HG03565 (cell line): ENCODE results near the gene ACOXL.
A peak's percentile ranks its signal among the peaks of the same experiment; 100 is the strongest.

Source experiments
- ATAC-seq: cut with Tn5 transposase; IDR thresholded peaks from one replicate; pipeline ENCODE4 v1.9.1; 2021; ENCODE audit warnings: mild to moderate bottlenecking, moderate library complexity; ENCODE audit not compliant: unreplicated experiment

ACOXL gene

GRCh38 chr2:111099402-111099801, 367.0 kb downstream of the ACOXL start:
- ATAC-seq: no peak

DNA sequence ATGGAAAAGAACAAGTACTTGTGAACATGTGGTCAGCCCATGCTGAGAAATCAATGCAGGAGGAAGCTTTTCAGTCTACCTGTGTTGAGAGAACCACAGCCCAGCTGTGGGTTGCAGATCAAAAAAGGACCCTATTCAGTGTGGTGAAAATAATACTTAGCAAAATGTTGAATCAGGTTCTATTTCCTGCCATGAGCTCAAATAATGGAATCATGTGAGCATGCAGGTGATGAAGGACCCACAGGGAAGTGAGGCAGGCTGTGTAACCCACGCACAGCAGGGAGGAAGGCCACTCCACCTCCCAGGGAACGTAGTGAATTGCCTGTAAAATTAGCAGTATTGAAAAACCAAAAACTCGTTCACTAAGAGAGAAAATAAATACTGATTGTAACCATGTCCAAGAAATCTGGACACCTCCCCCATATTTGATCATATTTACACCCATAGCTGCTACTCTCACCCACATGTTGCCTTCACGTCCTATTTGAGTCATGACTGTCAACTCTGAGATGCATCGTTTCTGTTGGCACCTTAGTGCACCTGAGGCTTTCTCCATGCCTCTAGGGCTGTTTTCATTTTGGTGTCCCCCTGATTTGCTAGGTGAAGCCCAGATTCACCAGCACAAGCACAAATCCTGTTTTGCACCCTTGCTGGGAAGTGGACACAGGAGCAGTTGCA, 367.9 kb downstream of the ACOXL start:
- ATAC-seq: peak; percentile 18

DNA sequence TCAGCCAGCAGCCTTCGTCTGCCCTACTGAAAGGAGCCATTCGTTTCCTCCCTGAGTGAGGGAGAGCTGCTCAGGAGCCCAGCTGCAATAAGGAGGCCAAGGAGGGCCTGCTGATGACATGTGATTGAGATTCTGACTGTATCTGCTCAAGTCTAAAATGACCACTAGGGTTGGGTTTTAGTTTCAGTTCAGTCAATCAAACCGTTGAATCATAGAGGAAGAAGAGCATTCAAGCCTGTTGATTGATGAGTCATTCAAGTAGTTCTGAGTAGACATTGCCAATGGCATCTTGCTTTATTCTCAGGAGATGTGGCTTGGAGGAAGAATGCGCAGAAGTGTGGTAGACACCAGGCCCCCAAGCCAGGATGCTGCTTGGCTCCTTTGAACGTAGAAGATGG, 368.4 kb downstream of the ACOXL start:
- peak; percentile 82 for ATAC-seq

DNA sequence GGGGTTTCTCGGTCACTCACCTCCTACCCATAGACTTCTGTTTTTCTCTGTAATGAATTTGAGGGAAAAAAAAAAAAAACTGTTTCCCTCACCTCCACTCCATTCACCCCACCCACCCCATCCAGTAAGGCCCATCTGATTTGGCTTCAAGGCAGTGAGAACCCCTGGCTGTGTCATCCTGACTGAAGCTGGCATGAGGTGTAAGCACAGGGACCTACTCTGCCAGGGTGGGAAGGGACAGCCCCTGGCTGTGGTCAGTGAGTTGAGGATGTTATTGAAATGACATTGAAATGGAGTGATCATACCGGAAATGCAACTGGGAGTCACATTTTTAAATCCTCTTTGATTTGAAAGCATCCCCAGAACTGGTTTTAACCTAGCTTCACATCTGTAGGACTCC, 369.2 kb downstream of the ACOXL start:
- no peak for ATAC-seq

DNA sequence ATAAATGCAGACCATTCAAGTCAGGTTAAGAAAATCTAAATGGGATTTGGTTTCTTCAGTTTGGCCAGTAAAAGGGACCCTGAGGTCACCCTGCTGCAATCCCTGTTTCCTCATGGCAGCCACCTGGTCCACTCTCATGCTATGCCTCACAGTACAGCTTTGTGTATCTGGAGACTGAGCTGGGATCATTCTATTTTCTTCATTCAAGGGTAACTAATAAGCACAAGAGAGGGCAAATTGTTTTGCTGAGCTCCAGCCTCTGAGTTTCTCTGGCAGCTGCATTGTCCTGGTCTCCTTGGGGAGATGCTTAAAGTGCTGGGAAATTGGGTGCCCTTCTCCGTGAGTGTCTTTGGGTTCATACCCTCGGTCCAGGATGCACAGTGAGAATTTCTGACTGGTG, 369.8 kb downstream of the ACOXL start:
- ATAC-seq: no peak

DNA sequence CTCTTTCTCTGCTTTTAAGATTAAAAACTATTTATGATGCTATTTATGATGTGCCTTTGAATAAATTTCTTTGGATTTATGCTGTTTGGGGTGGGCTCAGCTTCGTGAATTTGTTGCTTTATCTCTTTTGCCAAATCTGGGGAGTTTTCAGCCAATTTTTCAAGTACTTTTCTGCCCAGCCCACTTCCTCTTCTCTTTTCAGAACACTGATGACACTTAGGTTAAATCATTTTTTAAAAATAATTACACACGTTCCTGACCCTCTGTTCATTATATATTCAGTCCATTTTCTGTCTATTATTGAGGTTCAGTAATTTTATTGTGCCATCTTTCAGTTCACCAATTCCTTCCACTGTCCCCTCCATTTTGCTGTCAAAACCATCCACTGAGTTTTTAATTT, 373.6 kb downstream of the ACOXL start:
- no peak for ATAC-seq

GRCh38 chr2:111106706-111107105, 374.3 kb downstream of the ACOXL start:
- ATAC-seq: no peak

DNA sequence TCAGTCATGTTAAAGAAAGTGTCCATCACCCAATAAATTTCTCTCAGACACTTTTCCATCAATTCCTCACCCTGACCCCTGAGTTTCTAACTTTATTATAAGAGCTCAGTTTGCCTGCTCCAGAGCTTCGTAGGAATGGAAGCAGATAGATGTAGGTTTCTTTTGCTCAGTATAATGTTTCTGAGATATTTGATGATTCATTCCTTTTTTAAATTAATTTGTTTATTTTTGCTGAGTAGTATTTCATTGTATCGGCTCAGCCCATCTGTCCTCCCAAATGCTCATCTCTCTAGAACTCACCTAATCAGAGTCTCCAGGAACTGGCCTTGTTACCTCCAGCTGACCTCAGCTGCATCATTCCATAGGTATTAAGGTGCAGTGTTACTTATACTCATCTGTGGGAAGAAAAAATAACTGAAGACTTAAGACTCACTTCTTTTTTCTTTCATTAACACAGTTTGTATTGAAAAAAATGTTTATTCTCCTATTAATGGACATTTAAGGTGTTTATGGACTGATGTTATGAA, 376.4 kb downstream of the ACOXL start:
- ATAC-seq: no peak

DNA sequence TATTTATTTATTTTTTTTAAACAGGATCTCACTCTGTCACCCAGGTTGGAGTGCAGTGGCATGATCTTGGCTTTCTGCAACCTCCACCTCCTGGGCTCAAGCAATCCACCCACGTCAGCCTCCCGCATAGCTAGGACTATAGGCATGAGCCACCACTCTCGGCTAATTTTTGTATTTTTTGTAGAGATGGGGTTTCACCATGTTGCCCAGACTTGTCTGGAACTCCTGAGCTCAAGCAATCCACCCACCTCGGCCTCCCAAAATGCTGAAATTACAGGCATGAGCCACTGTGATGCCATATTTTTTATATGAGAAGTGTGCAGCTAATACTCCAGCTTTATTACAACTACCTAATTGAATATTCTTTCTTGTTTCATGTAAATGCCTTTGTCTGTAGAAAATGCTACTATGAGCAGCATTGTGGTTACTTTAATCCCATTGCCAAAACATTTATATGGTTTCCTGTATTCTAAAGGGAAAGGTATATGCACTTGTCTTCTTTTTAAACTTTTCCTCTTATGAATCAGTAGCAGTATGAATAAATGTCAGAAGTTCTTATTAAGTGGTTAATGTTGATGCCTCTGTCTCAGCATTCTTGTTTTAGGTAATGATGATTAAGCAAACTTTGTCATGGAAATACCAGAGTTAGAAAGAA, 378.9 kb downstream of the ACOXL start:
- no peak for ATAC-seq

DNA sequence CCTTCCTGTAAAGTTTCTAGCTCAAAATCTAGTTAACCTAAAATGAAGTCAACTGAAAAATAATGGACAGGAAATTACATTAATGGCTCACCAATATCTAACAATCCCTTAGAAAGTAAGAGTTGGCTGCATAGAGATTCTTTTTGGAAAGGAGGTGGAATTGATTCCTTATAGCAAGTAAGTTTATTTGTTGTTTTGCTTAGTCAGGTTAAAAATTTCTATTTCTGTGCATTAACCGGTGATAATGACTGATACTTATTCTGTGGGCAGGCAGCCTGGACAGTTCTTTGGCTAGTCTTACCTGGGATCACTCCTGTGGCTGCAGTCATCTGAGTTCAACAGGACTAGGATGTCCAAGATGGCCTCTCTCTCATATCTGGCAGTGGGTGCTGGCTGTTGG, 381.5 kb downstream of the ACOXL start:
- ATAC-seq: no peak

DNA sequence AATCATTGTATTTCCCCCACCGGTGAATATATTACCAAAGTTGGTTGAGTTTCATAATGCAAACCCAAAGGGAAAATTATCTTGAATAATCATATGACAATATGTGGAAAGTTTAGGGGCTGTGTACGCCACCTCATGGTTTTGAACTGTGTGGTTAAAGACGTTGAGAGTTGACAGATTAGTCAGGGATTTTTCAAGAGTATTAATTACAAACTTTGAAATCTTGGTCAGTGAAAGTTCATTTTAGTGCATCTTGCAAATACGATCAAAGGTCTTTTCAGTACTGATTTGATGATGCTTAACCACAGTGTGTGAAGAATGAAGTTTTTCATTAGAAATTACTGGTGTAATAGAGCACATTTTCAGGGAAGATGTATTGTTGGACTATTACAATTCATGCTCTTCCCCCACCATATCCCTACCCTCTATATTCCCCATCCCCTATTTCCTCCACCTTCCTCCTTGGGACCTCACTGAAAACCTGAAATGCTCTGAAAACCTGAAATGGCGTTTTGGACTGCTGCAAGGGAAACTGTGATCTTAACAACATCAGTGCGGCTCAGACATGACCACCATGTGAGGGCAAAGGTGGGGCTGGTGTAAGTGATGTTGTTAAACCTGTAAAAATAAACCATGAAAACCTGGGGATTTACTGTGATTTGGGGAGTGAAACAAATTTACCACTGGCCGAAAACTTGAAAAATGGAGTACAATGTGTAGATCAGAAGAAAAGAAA, 383.8 kb downstream of the ACOXL start:
- ATAC-seq: peak; percentile 27

GRCh38 chr2:111116843-111117597, 384.6 kb downstream of the ACOXL start:
- no peak for ATAC-seq

GRCh38 chr2:111117598-111118480, 385.5 kb downstream of the ACOXL start:
- ATAC-seq: no peak

- ATAC-seq: no peak
These were observed 386.2 kb downstream of the ACOXL start for GRCh38 chr2:111118481-111118980.

DNA sequence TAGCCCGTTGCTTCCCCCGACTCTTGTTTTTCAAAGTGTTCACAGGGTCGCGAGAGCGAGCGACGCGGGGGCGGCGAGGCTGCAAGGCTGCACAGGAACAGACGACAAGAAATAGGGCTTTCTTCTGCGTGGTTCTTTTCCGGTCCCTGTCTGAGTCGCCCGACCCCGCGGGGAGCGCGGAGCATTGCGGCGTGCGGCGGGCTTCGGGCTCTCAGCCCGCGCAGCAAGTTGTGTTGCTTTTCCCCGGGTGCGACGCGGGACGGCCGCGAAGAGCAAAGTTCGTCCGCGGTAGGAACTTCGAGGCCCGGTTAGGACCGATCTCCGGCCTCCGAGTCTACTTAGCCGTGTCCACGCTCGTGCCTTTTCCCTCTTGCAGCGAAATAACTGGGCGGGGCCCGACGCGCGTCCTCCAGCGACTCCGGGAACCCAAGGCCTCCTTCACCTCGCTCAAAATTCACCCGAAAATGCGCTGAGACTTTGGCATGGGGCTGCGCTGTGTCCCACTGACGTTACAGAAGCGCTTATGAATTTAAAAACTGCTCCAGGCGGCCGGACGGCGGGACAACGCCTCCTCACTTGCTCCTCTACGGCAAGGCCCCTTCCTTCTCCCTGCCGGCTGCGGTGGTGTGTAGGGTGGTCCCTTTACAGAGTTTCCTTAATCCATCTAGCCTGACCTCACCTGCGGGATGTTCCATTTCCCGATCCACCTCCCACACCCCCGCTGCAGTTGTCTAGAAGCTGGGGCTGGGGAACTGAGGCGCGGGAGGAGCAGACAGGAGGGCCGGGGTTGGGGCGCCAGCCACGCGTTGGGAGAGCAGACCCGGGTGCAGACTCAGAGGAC, 386.8 kb downstream of the ACOXL start:
- no peak for ATAC-seq

GRCh38 chr2:111119822-111120252, 387.5 kb downstream of the ACOXL start:
- ATAC-seq: no peak

DNA sequence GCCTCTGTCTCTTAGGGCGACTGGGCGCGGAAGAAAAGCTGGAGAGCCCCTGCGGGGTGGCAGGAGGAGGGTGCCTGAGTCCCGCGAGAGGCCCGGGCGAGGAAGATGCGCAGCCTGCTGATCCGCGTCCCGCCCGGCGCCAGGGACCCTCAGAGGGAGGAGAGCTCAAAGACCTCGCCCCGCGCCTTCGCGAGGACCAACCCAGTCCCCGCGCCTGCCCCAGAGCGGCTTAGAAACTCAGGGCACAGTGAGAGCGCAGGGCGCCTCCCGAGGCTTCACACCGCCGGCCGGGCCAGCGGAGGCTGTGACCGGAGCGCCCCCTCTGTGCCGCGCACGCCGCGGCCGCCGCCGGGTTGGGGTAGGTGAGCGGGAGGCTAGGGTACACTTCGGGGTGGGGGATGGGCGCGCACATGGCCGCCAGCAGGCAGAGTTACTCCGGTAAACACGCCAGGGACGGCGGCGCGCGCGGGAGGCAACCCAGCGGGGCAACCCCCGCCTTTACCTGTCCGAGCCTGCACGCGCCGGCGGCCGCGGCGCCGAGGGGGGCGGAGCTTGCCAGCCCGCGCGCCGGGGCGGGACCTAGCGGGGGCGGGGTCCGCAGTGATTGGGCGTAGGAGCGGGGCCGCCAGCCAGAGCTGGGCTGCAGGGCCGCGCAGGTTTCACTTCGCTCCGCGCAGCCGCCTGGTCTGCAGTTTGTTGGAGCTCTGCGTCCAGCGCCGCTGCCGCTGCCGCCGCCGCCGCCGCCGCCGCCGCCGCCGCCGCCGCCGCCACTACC, 388.1 kb downstream of the ACOXL start, which contains the start of gene BCL2L11:
TSS of gene BCL2L11 (plus strand) at position 662 of the 775 bp plus-strand sequence. CDS start 2,832 bp downstream, outside the sequence.
- ATAC-seq: peak; percentile 41
